ENCODE results near the gene INPP5D. TPM values are rescaled to one million over a fixed set of nuclear protein-coding genes. Genes with fewer than 3 reads are reported as not detected.

INPP5D gene
- polyA plus RNA-seq, 2 of the 4 experiments (the other 2 are of a cell fraction): 0.26 to 0.53 TPM

GRCh38 chr2:233062451-233062850 lies 2.3 kb downstream of the INPP5D start:
- Histone ChIP-seq H3K9me3 (no peaks in the 10 kb centered on the region), H3K4me1 (no peaks in the 10 kb centered on the region), H3K4me2 (no peak overlapping the region), H3K27ac (no peak overlapping the region), H3K4me3 (no peak overlapping the region)
- ChIA-PET CTCF (interaction anchor here (1.0 to 6.7 kb wide), 2 partner anchors 8 to 210 kb away, joined by 3 to 45 read pairs; no protein-coding TSS in a partner anchor), POLR2A (no interaction called here)
- WGBS (ENCODE audit: missing lambda C conversion rate): 88% methylated on average over 4 of the region's 4 CpGs
- ATAC-seq (peak in 1 of 2 experiments; percentile 8; a peak in 1 of 6 replicates), DNase-seq (ENCODE audit: low read depth in 1 of 2, low spot score in 1 of 2) (no peak), FAIRE-seq (no peak)
- TF ChIP-seq BHLHE40 (IDR thresholded peaks at IDR 0.05; ENCODE audit: low read depth, low read length): no peak
- TF ChIP-seq ZNF302 (CRISPR knock-in tag; IDR thresholded peaks at IDR 0.05): no peak
- no peak for TF ChIP-seq NR3C1 (IDR thresholded peaks at IDR 0.05)
- no peak for TF ChIP-seq FOSB (CRISPR knock-in tag; IDR thresholded peaks at IDR 0.05)
- no peak for TF ChIP-seq GATA3 (IDR thresholded peaks at IDR 0.05; ENCODE audit: borderline replicate concordance)
- no peak for TF ChIP-seq ZSCAN20 (CRISPR knock-in tag; IDR thresholded peaks at IDR 0.05)
- TF ChIP-seq NPAS2 (CRISPR knock-in tag; IDR thresholded peaks at IDR 0.05; ENCODE audit: borderline replicate concordance): no peak

GRCh38 chr2:233062946-233063268 lies 2.8 kb downstream of the INPP5D start:
- H3K4me2 ChIP-seq: no peak overlapping the region
- H3K27ac ChIP-seq: no peak overlapping the region
- POLR2A ChIA-PET: no interaction called here
- H3K9me3 ChIP-seq: no peaks in the 10 kb centered on the region
- no peak overlapping the region for H3K4me3 ChIP-seq
- CTCF ChIA-PET: interaction anchor here (1.0 to 6.7 kb wide), 2 partner anchors 9 to 210 kb away, joined by 3 to 45 read pairs; no protein-coding TSS in a partner anchor
- DNase-seq (ENCODE audit: low read depth in 1 of 2, low spot score in 1 of 2) (no peak), FAIRE-seq (no peak), ATAC-seq (no peak)
- WGBS (ENCODE audit: missing lambda C conversion rate): 89% methylated on average over 6 of the region's 6 CpGs
- TF ChIP-seq ZC3H11A (IDR thresholded peaks at IDR 0.05): no peak
- TF ChIP-seq CTCF (IDR thresholded peaks at IDR 0.05): no peak
- no peak for TF ChIP-seq CBX8 (IDR thresholded peaks at IDR 0.05)
- no peak for TF ChIP-seq HEYL (CRISPR knock-in tag; IDR thresholded peaks at IDR 0.05)
- no peak for TF ChIP-seq ELK1 (IDR thresholded peaks at IDR 0.05; ENCODE audit: low read depth, low read length)
- TF ChIP-seq RNF2 (IDR thresholded peaks at IDR 0.05; ENCODE audit: borderline replicate concordance, low read depth): no peak
- TF ChIP-seq HOXB13 (CRISPR knock-in tag; IDR thresholded peaks at IDR 0.05; ENCODE audit: low read depth): no peak
- TF ChIP-seq KDM5A (IDR thresholded peaks at IDR 0.05): no peak
- TF ChIP-seq POLR2AphosphoS2 (conservative IDR thresholded peaks at IDR 0.05; ENCODE audit: low read length): no peak
- no peak for TF ChIP-seq PBX3 (IDR thresholded peaks at IDR 0.05)
- TF ChIP-seq CEBPB (IDR thresholded peaks at IDR 0.05): no peak
- TF ChIP-seq BHLHE40 (IDR thresholded peaks at IDR 0.05; ENCODE audit: low read depth, low read length): no peak
- no peak for TF ChIP-seq MAZ (IDR thresholded peaks at IDR 0.05; ENCODE audit: borderline replicate concordance, low read depth, low read length)
- no peaks in the 10 kb centered on the region for H3K4me1 ChIP-seq

- 94% methylated on average over 9 of the region's 13 CpGs for WGBS (ENCODE audit: missing lambda C conversion rate)
- no peaks in the 10 kb centered on the region for H3K4me1 ChIP-seq
- ChIA-PET CTCF (interaction anchor here (6.7 kb wide), 1 partner anchor 9 kb away, joined by 45 read pairs; no protein-coding TSS in a partner anchor), POLR2A (no interaction called here)
- H3K9me3 ChIP-seq: no peaks in the 10 kb centered on the region
- ATAC-seq (peak; percentile 40 to 56; a peak in 4 of 6 replicates), DNase-seq (ENCODE audit: low read depth in 1 of 2, low spot score in 1 of 2) (peak in 1 of 2 experiments; percentile 18), FAIRE-seq (no peak)
- no peak overlapping the region for H3K27ac ChIP-seq
- no peak overlapping the region for H3K4me3 ChIP-seq
- no peak overlapping the region for H3K4me2 ChIP-seq
- no peak for TF ChIP-seq PBX3 (IDR thresholded peaks at IDR 0.05)
Measured at GRCh38 chr2:233063269-233063975, 3.3 kb downstream of the INPP5D start.

Data from A549 (cell line).